ENCODE data around the gene DROSHA.
A peak's percentile ranks its signal among the peaks of the same experiment; 100 is the strongest.

The DROSHA gene

DNA sequence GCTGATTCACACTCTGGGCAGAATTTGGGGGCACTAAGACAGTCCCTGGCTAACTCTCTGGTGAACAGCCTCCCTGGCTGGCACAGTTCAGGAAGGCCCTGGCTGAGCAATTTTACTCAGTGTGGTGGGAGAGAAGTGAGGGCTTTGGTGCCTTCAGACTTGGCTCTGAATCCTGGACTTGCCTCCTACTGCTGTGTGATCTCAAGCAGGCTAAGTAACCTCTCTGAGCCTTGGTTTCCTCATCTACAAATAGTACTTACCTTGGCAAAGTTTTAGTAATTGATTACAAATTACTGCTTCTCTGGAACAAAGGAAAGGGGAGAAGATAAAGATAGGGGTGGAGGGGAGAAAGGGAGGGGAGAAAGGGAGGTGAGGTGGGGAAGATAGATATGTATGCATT is 153.8 kb downstream of the DROSHA start:
- no peak for DNase-seq (ENCODE audit: low read depth)
- no peak overlapping the region for H3K4me3 ChIP-seq (ENCODE audit: low read length)
- TF ChIP-seq, protein P1, sequence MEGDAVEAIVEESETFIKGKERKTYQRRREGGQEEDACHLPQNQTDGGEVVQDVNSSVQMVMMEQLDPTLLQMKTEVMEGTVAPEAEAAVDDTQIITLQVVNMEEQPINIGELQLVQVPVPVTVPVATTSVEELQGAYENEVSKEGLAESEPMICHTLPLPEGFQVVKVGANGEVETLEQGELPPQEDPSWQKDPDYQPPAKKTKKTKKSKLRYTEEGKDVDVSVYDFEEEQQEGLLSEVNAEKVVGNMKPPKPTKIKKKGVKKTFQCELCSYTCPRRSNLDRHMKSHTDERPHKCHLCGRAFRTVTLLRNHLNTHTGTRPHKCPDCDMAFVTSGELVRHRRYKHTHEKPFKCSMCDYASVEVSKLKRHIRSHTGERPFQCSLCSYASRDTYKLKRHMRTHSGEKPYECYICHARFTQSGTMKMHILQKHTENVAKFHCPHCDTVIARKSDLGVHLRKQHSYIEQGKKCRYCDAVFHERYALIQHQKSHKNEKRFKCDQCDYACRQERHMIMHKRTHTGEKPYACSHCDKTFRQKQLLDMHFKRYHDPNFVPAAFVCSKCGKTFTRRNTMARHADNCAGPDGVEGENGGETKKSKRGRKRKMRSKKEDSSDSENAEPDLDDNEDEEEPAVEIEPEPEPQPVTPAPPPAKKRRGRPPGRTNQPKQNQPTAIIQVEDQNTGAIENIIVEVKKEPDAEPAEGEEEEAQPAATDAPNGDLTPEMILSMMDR (conservative IDR thresholded peaks at IDR 0.05; ENCODE audit: low read depth, low read length), result no peak

- TF ChIP-seq, protein P1 (conservative IDR thresholded peaks at IDR 0.05; ENCODE audit: low read depth, low read length), result no peak
- no peak for DNase-seq (ENCODE audit: low read depth)
Observed at GRCh38 chr5:31377274-31377946, 154.5 kb downstream of the DROSHA start.

GRCh38 chr5:31375999-31376720 is 155.7 kb downstream of the DROSHA start:
- DNase-seq (ENCODE audit: low read depth), result no peak
- TF ChIP-seq, protein P1 (conservative IDR thresholded peaks at IDR 0.05; ENCODE audit: low read depth, low read length), result no peak
- no peak overlapping the region for H3K4me3 ChIP-seq (ENCODE audit: low read length)

More at GRCh38 chr5:31377274-31377946, 154.5 kb downstream of the DROSHA start:
- H3K4me3 ChIP-seq (ENCODE audit: low read length), result no peak overlapping the region

DNA sequence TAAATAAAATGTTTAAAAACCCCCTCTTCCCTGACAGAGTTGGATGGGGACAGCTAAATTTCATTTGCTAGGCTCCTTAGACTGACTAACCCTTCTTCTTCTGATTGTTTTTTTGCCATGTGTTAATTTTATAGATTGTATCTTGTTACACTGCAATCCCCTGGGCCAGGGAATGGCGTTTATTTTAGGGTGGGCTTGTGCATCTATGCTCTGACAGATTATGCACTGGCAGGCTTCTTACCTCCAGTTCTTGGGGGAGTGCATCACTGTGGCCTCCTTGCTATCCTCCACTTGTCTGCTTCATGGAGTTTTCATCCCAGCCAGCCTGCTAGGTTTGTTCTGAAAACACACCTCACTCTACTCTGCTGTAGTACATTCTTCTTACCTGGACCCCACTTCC is 159.8 kb downstream of the DROSHA start:
- TF ChIP-seq, protein P1 (conservative IDR thresholded peaks at IDR 0.05; ENCODE audit: low read depth, low read length), result no peak
- DNase-seq (ENCODE audit: low read depth), result no peak
- no peak overlapping the region for H3K4me3 ChIP-seq (ENCODE audit: low read length)

DNA sequence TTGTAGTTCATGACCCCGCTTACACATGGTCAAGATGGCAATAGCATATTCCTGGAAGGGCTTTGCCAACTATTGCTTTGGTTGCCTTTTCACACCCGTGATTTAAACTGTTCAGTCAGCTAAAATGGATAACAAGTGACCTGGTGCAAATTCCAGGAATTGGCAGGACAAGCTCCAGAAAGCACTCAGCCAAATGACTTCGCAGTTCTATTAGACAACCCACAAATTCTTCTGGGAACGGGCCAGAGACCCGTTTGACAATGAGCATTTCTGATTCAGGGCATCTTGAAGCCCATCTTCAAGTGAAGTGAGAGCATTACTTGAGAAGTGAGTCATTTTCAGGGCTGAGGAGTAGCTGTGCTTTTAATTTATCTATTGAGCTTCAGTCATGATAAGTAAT is 165.0 kb downstream of the DROSHA start:
- TF ChIP-seq, protein P1 (conservative IDR thresholded peaks at IDR 0.05; ENCODE audit: low read depth, low read length), result no peak
- peak; percentile 88 for DNase-seq (ENCODE audit: low read depth)
- no peak overlapping the region for H3K4me3 ChIP-seq (ENCODE audit: low read length)

DNA sequence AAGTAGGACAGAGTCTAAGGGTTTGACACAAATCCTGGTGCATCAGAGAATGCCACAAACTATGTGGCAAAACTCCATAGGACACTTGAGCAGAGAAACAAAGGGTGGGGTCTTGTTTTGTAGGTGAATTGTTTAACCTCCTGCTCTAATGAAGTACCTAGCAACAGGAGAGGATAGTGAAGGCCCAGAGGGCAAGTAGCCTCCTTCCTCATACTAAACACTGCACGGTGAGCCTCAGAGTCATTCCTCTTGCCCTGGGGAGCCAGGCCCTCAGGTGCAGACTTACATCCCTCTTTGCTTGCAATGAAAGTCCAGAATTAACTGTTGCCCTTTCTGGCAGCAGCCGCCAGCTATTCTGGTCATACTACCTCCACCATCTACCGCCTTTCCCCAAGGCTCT is 166.1 kb downstream of the DROSHA start:
- H3K4me3 ChIP-seq (ENCODE audit: low read length), result no peak overlapping the region
- no peak for DNase-seq (ENCODE audit: low read depth)
- TF ChIP-seq, protein P1 (conservative IDR thresholded peaks at IDR 0.05; ENCODE audit: low read depth, low read length), result no peak

Data from retinal pigment epithelial cell (primary cell).